PFSK-1 (cell line): ENCODE results near the gene ZNF783.

Experiments used
- POLR2AphosphoS5 ChIP-seq: IDR thresholded peaks from 2 replicates; pipeline ENCODE4 v1.6.1; 2012; ENCODE audit warnings: low read depth, mild to moderate bottlenecking, control low read depth, low read length, moderate library complexity
- SIN3A ChIP-seq: IDR thresholded peaks from 2 replicates; pipeline ENCODE4 v1.6.1; 2012; ENCODE audit warnings: mild to moderate bottlenecking, low read length, moderate library complexity, borderline replicate concordance; ENCODE audit not compliant: insufficient read depth
- TF ChIP-seq, protein P1 (sequence below), 2 experiments: IDR thresholded peaks; 2 replicates each; pipeline versions ENCODE4 v1.6.1 to v1.8.0; 2011 to 2012; ENCODE audit warnings: low read depth in 2 of 2, low read length in 2 of 2, control low read depth in 1 of 2, inconsistent platforms in 1 of 2, mild to moderate bottlenecking in 1 of 2, moderate library complexity in 1 of 2; ENCODE audit not compliant: insufficient read depth in 1 of 2

DNA sequence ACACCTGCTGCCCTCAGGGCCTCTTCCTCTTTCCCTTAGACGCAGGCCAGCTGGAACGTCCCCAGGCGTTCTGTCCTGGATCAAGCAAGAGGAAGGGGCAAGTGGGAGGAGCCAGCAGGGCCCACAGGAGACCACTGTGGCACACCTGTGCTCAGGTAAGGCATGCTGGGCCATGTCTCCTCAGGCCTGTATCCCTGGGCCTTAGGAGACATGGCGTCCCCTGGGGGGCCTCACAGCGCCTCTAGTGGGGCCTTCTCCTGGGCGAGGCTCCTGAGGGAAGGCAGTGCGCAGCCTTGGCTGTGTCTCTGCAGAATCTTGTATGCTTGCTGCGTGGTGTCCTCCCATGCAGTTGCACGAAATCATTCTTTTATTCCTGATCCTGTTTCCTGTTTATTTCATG, 31.3 kb downstream of the ZNF783 start:
- TF ChIP-seq POLR2AphosphoS5 (no peak), SIN3A (no peak)
- TF ChIP-seq, protein P1, sequence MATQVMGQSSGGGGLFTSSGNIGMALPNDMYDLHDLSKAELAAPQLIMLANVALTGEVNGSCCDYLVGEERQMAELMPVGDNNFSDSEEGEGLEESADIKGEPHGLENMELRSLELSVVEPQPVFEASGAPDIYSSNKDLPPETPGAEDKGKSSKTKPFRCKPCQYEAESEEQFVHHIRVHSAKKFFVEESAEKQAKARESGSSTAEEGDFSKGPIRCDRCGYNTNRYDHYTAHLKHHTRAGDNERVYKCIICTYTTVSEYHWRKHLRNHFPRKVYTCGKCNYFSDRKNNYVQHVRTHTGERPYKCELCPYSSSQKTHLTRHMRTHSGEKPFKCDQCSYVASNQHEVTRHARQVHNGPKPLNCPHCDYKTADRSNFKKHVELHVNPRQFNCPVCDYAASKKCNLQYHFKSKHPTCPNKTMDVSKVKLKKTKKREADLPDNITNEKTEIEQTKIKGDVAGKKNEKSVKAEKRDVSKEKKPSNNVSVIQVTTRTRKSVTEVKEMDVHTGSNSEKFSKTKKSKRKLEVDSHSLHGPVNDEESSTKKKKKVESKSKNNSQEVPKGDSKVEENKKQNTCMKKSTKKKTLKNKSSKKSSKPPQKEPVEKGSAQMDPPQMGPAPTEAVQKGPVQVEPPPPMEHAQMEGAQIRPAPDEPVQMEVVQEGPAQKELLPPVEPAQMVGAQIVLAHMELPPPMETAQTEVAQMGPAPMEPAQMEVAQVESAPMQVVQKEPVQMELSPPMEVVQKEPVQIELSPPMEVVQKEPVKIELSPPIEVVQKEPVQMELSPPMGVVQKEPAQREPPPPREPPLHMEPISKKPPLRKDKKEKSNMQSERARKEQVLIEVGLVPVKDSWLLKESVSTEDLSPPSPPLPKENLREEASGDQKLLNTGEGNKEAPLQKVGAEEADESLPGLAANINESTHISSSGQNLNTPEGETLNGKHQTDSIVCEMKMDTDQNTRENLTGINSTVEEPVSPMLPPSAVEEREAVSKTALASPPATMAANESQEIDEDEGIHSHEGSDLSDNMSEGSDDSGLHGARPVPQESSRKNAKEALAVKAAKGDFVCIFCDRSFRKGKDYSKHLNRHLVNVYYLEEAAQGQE (IDR thresholded peaks at IDR 0.05; ENCODE audit: insufficient read depth in 1 of 2, low read depth in 2 of 2, low read length in 2 of 2) = no peak
